Stimulated activated CD8-positive, alpha-beta memory T cell treated with anti-CD3 and anti-CD28 coated beads, Interleukin-15, amount 100 ng/mL, for 1 hour (primary cell): ENCODE data around the gene NDUFAF3.

Experiments
- DNase-seq: peaks from one replicate; pipeline ENCODE4 v3.0.0-alpha.2; 2020; ENCODE audit warnings: low read depth

NDUFAF3 gene

GRCh38 chr3:49017971-49018706, 3.8 kb upstream of the NDUFAF3 start, which contains the start of gene DALRD3:
Gene DALRD3, minus strand, starts transcription at chr3:49018580. Its CDS starts 16 bp downstream, at chr3:49018564.
- no peak for DNase-seq

GRCh38 chr3:49018707-49019006, 3.3 kb upstream of the NDUFAF3 start:
- no peak for DNase-seq

GRCh38 chr3:49019941-49020329, 2.0 kb upstream of the NDUFAF3 start:
- DNase-seq, result no peak

- DNase-seq, result no peak
Measured at GRCh38 chr3:49020330-49021212, 1.4 kb upstream of the NDUFAF3 start.

- DNase-seq, result peak; percentile 98
Measured at GRCh38 chr3:49021213-49021812, 608 bp upstream of the NDUFAF3 start.

- DNase-seq, result no peak
Measured at GRCh38 chr3:49022688-49023171, 809 bp downstream of the NDUFAF3 start.

GRCh38 chr3:49023775-49024174, 1.9 kb downstream of the NDUFAF3 start:
- no peak for DNase-seq

- DNase-seq, result no peak
Measured at GRCh38 chr3:49024449-49024848, 2.5 kb downstream of the NDUFAF3 start.

GRCh38 chr3:49025005-49025792, 3.3 kb downstream of the NDUFAF3 start:
- no peak for DNase-seq

GRCh38 chr3:49025793-49026520, 4.0 kb downstream of the NDUFAF3 start:
- no peak for DNase-seq

GRCh38 chr3:49026536-49026935, 4.6 kb downstream of the NDUFAF3 start:
- no peak for DNase-seq

GRCh38 chr3:49027634-49028033, 5.7 kb downstream of the NDUFAF3 start:
- no peak for DNase-seq

- no peak for DNase-seq
Measured at GRCh38 chr3:49028298-49028672, 6.4 kb downstream of the NDUFAF3 start.

GRCh38 chr3:49028673-49029562, 7.0 kb downstream of the NDUFAF3 start, which contains the start of gene IMPDH2:
Gene IMPDH2, minus strand, starts transcription at chr3:49029398. Its CDS starts 48 bp downstream, at chr3:49029350.
- DNase-seq, result peak; percentile 80

GRCh38 chr3:49029563-49029884, 7.6 kb downstream of the NDUFAF3 start:
- DNase-seq, result no peak

GRCh38 chr3:49030321-49030720, 8.4 kb downstream of the NDUFAF3 start:
- DNase-seq, result no peak

GRCh38 chr3:49032646-49033304, 10.9 kb downstream of the NDUFAF3 start:
- no peak for DNase-seq

- no peak for DNase-seq
Measured at GRCh38 chr3:49034650-49035049, 12.7 kb downstream of the NDUFAF3 start.

- no peak for DNase-seq
Measured at GRCh38 chr3:49035281-49035680, 13.4 kb downstream of the NDUFAF3 start.

GRCh38 chr3:49053543-49053942, 31.6 kb downstream of the NDUFAF3 start:
- no peak for DNase-seq
